Measurements from ENCODE around the gene CACNA1I. TPM values are rescaled to one million over a fixed set of nuclear protein-coding genes. Genes with fewer than 3 reads are reported as not detected.
A peak's percentile ranks its signal among the peaks of the same experiment; 100 is the strongest.

CACNA1I gene
- total RNA-seq, 1 donor from 2014 or later, result 0.11 TPM

- Histone ChIP-seq H3K27ac (ENCODE audit: low read depth, low read length) (no peak overlapping the region), H4K20me1 (ENCODE audit: insufficient read depth, low read length) (no peaks in the 10 kb centered on the region), H3K9me3 (ENCODE audit: insufficient read depth, low read depth, low read length) (peaks cover 3% of the 10 kb centered on the region), H3K36me3 (ENCODE audit: insufficient read depth, low read length) (no peaks in the 10 kb centered on the region), H3K4me2 (ENCODE audit: low read length) (no peak overlapping the region), H3K9ac (ENCODE audit: low read length) (no peak overlapping the region), H3K79me2 (ENCODE audit: insufficient read depth, low read length) (no peaks in the 10 kb centered on the region), H3K27me3 (ENCODE audit: insufficient read depth, low read length) (peaks cover 19% of the 10 kb centered on the region), H3K4me1 (ENCODE audit: insufficient read depth, low read length) (no peaks in the 10 kb centered on the region), H2AFZ (ENCODE audit: low read depth, low read length) (no peak overlapping the region), H3K4me3 (ENCODE audit: insufficient read depth, low read depth, low read length) (no peak overlapping the region)
- Mint-ChIP-seq H3K4me1 (ENCODE audit: low read depth, unreplicated experiment) (no peaks in the 10 kb centered on the region), H3K4me3 (ENCODE audit: unreplicated experiment) (no peak overlapping the region), H3K27me3 (ENCODE audit: low read depth, unreplicated experiment) (peaks cover 13% of the 10 kb centered on the region), H3K27ac (ENCODE audit: unreplicated experiment) (no peak overlapping the region), H3K36me3 (ENCODE audit: low read depth, unreplicated experiment) (no peaks in the 10 kb centered on the region), H3K9me3 (ENCODE audit: unreplicated experiment) (no peaks in the 10 kb centered on the region)
- FAIRE-seq, result no peak
- no peak for DNase-seq (ENCODE audit: low read depth)
- TF ChIP-seq EZH2 (IDR thresholded peaks at IDR 0.05; ENCODE audit: insufficient read depth, low read length) (no peak), CTCF (IDR thresholded peaks at IDR 0.05; ENCODE audit: insufficient read depth, low read depth, low read length) (no peak)
Measured at GRCh38 chr22:39565414-39565944, 5.1 kb upstream of the CACNA1I start.

GRCh38 chr22:39567135-39567946 lies 3.2 kb upstream of the CACNA1I start:
- Histone ChIP-seq H3K27me3 (ENCODE audit: insufficient read depth, low read length) (peaks cover 9% of the 10 kb centered on the region), H2AFZ (ENCODE audit: low read depth, low read length) (no peak overlapping the region), H3K9me3 (ENCODE audit: insufficient read depth, low read depth, low read length) (peaks cover 3% of the 10 kb centered on the region), H3K36me3 (ENCODE audit: insufficient read depth, low read length) (no peaks in the 10 kb centered on the region), H3K79me2 (ENCODE audit: insufficient read depth, low read length) (no peaks in the 10 kb centered on the region), H3K4me3 (ENCODE audit: insufficient read depth, low read depth, low read length) (no peak overlapping the region), H3K9ac (ENCODE audit: low read length) (no peak overlapping the region), H3K27ac (ENCODE audit: low read depth, low read length) (no peak overlapping the region), H3K4me1 (ENCODE audit: insufficient read depth, low read length) (no peaks in the 10 kb centered on the region), H4K20me1 (ENCODE audit: insufficient read depth, low read length) (no peaks in the 10 kb centered on the region), H3K4me2 (ENCODE audit: low read length) (no peak overlapping the region)
- Mint-ChIP-seq H3K9me3 (ENCODE audit: unreplicated experiment) (no peaks in the 10 kb centered on the region), H3K4me3 (ENCODE audit: unreplicated experiment) (no peak overlapping the region), H3K27ac (ENCODE audit: unreplicated experiment) (peak overlapping the region; percentile 59), H3K4me1 (ENCODE audit: low read depth, unreplicated experiment) (no peaks in the 10 kb centered on the region), H3K36me3 (ENCODE audit: low read depth, unreplicated experiment) (no peaks in the 10 kb centered on the region), H3K27me3 (ENCODE audit: low read depth, unreplicated experiment) (peaks cover 19% of the 10 kb centered on the region)
- no peak for FAIRE-seq
- DNase-seq (ENCODE audit: low read depth), result no peak
- no peak for TF ChIP-seq CTCF (IDR thresholded peaks at IDR 0.05; ENCODE audit: insufficient read depth, low read depth, low read length)
- TF ChIP-seq EZH2 (IDR thresholded peaks at IDR 0.05; ENCODE audit: insufficient read depth, low read length), result no peak

Data from astrocyte (in vitro differentiated cells and primary cell).